Measurements from ENCODE around the gene IGFBP3.

GRCh38 chr7:45873035-45873354 lies 48.1 kb downstream of the IGFBP3 start, which contains the start of gene CCDC201:
- no peak for TF ChIP-seq POLR2A (IDR thresholded peaks at IDR 0.05)
- TF ChIP-seq, protein P1, sequence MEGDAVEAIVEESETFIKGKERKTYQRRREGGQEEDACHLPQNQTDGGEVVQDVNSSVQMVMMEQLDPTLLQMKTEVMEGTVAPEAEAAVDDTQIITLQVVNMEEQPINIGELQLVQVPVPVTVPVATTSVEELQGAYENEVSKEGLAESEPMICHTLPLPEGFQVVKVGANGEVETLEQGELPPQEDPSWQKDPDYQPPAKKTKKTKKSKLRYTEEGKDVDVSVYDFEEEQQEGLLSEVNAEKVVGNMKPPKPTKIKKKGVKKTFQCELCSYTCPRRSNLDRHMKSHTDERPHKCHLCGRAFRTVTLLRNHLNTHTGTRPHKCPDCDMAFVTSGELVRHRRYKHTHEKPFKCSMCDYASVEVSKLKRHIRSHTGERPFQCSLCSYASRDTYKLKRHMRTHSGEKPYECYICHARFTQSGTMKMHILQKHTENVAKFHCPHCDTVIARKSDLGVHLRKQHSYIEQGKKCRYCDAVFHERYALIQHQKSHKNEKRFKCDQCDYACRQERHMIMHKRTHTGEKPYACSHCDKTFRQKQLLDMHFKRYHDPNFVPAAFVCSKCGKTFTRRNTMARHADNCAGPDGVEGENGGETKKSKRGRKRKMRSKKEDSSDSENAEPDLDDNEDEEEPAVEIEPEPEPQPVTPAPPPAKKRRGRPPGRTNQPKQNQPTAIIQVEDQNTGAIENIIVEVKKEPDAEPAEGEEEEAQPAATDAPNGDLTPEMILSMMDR (IDR thresholded peaks at IDR 0.05), result no peak

Measured in right lobe of liver (tissue), 4 donors.